T-helper 2 cell treated with Interferon-gamma antibody and Interleukin-4, amounts not matched to agents 5 μg/mL and 100 μg/mL, for 36 hours (primary cell): ENCODE measurements around the gene FAM240A.

Source experiments
- DNase-seq: peaks from one replicate; pipeline ENCODE4 v3.0.0; 2021; ENCODE audit warnings: low spot score
- H3K27ac Mint-ChIP-seq: one replicate; pipeline ENCODE4 v1.8.0; 2021; ENCODE audit warnings: mild to moderate bottlenecking, mixed read lengths
- H3K27me3 Mint-ChIP-seq: one replicate; pipeline ENCODE4 v1.8.0; 2021; ENCODE audit warnings: low read depth, mixed read lengths
- H3K36me3 Mint-ChIP-seq: one replicate; pipeline ENCODE4 v1.8.0; 2021; ENCODE audit warnings: low read depth, mixed read lengths
- H3K4me1 Mint-ChIP-seq: one replicate; pipeline ENCODE4 v1.8.0; 2021; ENCODE audit warnings: low read depth, mixed read lengths
- H3K4me3 Mint-ChIP-seq: one replicate; pipeline ENCODE4 v1.8.0; 2022; ENCODE audit warnings: mild to moderate bottlenecking, moderate library complexity, mixed read lengths
- H3K9me3 Mint-ChIP-seq: one replicate; pipeline ENCODE4 v1.8.0; 2021; ENCODE audit warnings: mixed read lengths

FAM240A gene

GRCh38 chr3:46604127-46604526, 8.2 kb upstream of the FAM240A start:
- no peak for DNase-seq

GRCh38 chr3:46607603-46608028, 4.7 kb upstream of the FAM240A start:
- H3K36me3 Mint-ChIP-seq, result no peaks in the 10 kb centered on the region
- no peak for DNase-seq
- H3K4me1 Mint-ChIP-seq, result peaks cover 2% of the 10 kb centered on the region
- H3K9me3 Mint-ChIP-seq, result no peaks in the 10 kb centered on the region
- no peak overlapping the region for H3K27ac Mint-ChIP-seq
- H3K27me3 Mint-ChIP-seq, result peaks cover 14% of the 10 kb centered on the region
- H3K4me3 Mint-ChIP-seq, result no peak overlapping the region

More at GRCh38 chr3:46604127-46604526, 8.2 kb upstream of the FAM240A start:
- Mint-ChIP-seq H3K4me1 (peaks cover 2% of the 10 kb centered on the region), H3K36me3 (no peaks in the 10 kb centered on the region), H3K9me3 (no peaks in the 10 kb centered on the region), H3K27me3 (peaks cover 10% of the 10 kb centered on the region), H3K27ac (no peak overlapping the region), H3K4me3 (no peak overlapping the region)

GRCh38 chr3:46609212-46609721, 3.1 kb upstream of the FAM240A start:
- Mint-ChIP-seq H3K4me1 (peaks cover 2% of the 10 kb centered on the region), H3K27me3 (peaks cover 17% of the 10 kb centered on the region), H3K27ac (no peak overlapping the region), H3K36me3 (no peaks in the 10 kb centered on the region), H3K9me3 (no peaks in the 10 kb centered on the region), H3K4me3 (no peak overlapping the region)
- DNase-seq, result no peak

GRCh38 chr3:46609944-46610722, 2.2 kb upstream of the FAM240A start:
- Mint-ChIP-seq H3K36me3 (no peaks in the 10 kb centered on the region), H3K9me3 (no peaks in the 10 kb centered on the region), H3K4me1 (no peaks in the 10 kb centered on the region), H3K27me3 (peaks cover 19% of the 10 kb centered on the region), H3K4me3 (no peak overlapping the region), H3K27ac (no peak overlapping the region)
- no peak for DNase-seq

- no peak for DNase-seq
- Mint-ChIP-seq H3K36me3 (no peaks in the 10 kb centered on the region), H3K27me3 (peaks cover 30% of the 10 kb centered on the region), H3K9me3 (no peaks in the 10 kb centered on the region), H3K4me1 (no peaks in the 10 kb centered on the region), H3K4me3 (no peak overlapping the region), H3K27ac (no peak overlapping the region)
Observed at GRCh38 chr3:46613313-46614005, 1.1 kb downstream of the FAM240A start.

- H3K9me3 Mint-ChIP-seq, result no peaks in the 10 kb centered on the region
- peaks cover 36% of the 10 kb centered on the region for H3K27me3 Mint-ChIP-seq
- no peak overlapping the region for H3K4me3 Mint-ChIP-seq
Observed at GRCh38 chr3:46614431-46614830, 2.1 kb downstream of the FAM240A start.

GRCh38 chr3:46615050-46615775, 2.9 kb downstream of the FAM240A start:
- Mint-ChIP-seq H3K27me3 (peaks cover 43% of the 10 kb centered on the region), H3K4me3 (no peak overlapping the region), H3K4me1 (no peaks in the 10 kb centered on the region), H3K9me3 (no peaks in the 10 kb centered on the region), H3K36me3 (no peaks in the 10 kb centered on the region), H3K27ac (no peak overlapping the region)
- DNase-seq, result no peak

More at GRCh38 chr3:46614431-46614830, 2.1 kb downstream of the FAM240A start:
- H3K4me1 Mint-ChIP-seq, result no peaks in the 10 kb centered on the region
- H3K36me3 Mint-ChIP-seq, result no peaks in the 10 kb centered on the region
- DNase-seq, result no peak
- H3K27ac Mint-ChIP-seq, result no peak overlapping the region

GRCh38 chr3:46615976-46616375, 3.7 kb downstream of the FAM240A start:
- Mint-ChIP-seq H3K4me1 (no peaks in the 10 kb centered on the region), H3K27ac (no peak overlapping the region), H3K27me3 (peaks cover 47% of the 10 kb centered on the region), H3K9me3 (no peaks in the 10 kb centered on the region), H3K4me3 (no peak overlapping the region), H3K36me3 (no peaks in the 10 kb centered on the region)
- DNase-seq, result no peak

GRCh38 chr3:46617941-46618340, 5.6 kb downstream of the FAM240A start:
- Mint-ChIP-seq H3K4me1 (no peaks in the 10 kb centered on the region), H3K36me3 (no peaks in the 10 kb centered on the region), H3K9me3 (no peaks in the 10 kb centered on the region), H3K4me3 (no peak overlapping the region), H3K27me3 (peaks cover 46% of the 10 kb centered on the region), H3K27ac (no peak overlapping the region)
- DNase-seq, result no peak

- H3K27ac Mint-ChIP-seq, result no peak overlapping the region
- H3K4me3 Mint-ChIP-seq, result no peak overlapping the region
- H3K27me3 Mint-ChIP-seq, result peaks cover 52% of the 10 kb centered on the region
- no peaks in the 10 kb centered on the region for H3K36me3 Mint-ChIP-seq
- H3K9me3 Mint-ChIP-seq, result no peaks in the 10 kb centered on the region
- H3K4me1 Mint-ChIP-seq, result no peaks in the 10 kb centered on the region
- DNase-seq, result no peak
Observed at GRCh38 chr3:46619845-46620778, 7.8 kb downstream of the FAM240A start.

GRCh38 chr3:46624533-46624932, 12.2 kb downstream of the FAM240A start:
- no peak overlapping the region for H3K27ac Mint-ChIP-seq
- H3K4me3 Mint-ChIP-seq, result no peak overlapping the region
- DNase-seq, result no peak
- no peaks in the 10 kb centered on the region for H3K36me3 Mint-ChIP-seq
- peaks cover 41% of the 10 kb centered on the region for H3K27me3 Mint-ChIP-seq
- H3K9me3 Mint-ChIP-seq, result no peaks in the 10 kb centered on the region
- peaks cover 7% of the 10 kb centered on the region for H3K4me1 Mint-ChIP-seq

GRCh38 chr3:46624975-46625490, 12.7 kb downstream of the FAM240A start:
- Mint-ChIP-seq H3K27me3 (peaks cover 38% of the 10 kb centered on the region), H3K36me3 (no peaks in the 10 kb centered on the region), H3K4me1 (peaks cover 9% of the 10 kb centered on the region), H3K9me3 (no peaks in the 10 kb centered on the region), H3K27ac (no peak overlapping the region), H3K4me3 (no peak overlapping the region)
- no peak for DNase-seq

- H3K27me3 Mint-ChIP-seq, result peaks cover 32% of the 10 kb centered on the region
- no peak for DNase-seq
- H3K36me3 Mint-ChIP-seq, result no peaks in the 10 kb centered on the region
- H3K4me3 Mint-ChIP-seq, result no peak overlapping the region
- H3K9me3 Mint-ChIP-seq, result no peaks in the 10 kb centered on the region
- H3K4me1 Mint-ChIP-seq, result peaks cover 11% of the 10 kb centered on the region
- no peak overlapping the region for H3K27ac Mint-ChIP-seq
Observed at GRCh38 chr3:46626039-46626438, 13.7 kb downstream of the FAM240A start.
